22Rv1 (cell line): ENCODE data around the gene VAPB.

ENCODE experiments used
- ZFX ChIP-seq: fragments of 450-650 bp; IDR thresholded peaks from 2 replicates; pipeline ENCODE4 v1.6.1; 2017; ENCODE audit warnings: antibody characterized with exemption, borderline replicate concordance
- TF ChIP-seq, protein P1 (sequence below): fragments of 450-650 bp; IDR thresholded peaks from 2 replicates; pipeline ENCODE4 v1.5.1; 2017; ENCODE audit warnings: mild to moderate bottlenecking

DNA sequence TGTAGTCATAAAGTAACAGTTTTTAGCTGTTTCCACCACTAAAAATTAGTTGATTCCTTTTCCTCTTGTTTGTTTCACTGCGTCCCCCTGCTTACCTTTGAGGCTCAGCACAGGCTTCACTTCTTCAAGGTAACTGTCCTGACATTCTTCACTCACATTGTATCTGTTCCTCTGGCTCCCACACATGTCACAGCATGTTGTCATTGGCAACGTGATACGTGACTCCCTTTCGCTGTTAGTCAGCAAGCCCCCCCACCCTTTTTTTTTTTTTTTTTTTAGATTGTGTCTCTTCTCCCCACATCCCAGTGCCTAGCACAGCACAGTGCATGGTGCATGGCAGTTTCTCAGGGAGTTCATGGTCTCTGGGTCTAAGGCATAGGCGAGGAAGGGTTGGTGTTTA, 13.3 kb downstream of the VAPB start:
- TF ChIP-seq, protein P1, sequence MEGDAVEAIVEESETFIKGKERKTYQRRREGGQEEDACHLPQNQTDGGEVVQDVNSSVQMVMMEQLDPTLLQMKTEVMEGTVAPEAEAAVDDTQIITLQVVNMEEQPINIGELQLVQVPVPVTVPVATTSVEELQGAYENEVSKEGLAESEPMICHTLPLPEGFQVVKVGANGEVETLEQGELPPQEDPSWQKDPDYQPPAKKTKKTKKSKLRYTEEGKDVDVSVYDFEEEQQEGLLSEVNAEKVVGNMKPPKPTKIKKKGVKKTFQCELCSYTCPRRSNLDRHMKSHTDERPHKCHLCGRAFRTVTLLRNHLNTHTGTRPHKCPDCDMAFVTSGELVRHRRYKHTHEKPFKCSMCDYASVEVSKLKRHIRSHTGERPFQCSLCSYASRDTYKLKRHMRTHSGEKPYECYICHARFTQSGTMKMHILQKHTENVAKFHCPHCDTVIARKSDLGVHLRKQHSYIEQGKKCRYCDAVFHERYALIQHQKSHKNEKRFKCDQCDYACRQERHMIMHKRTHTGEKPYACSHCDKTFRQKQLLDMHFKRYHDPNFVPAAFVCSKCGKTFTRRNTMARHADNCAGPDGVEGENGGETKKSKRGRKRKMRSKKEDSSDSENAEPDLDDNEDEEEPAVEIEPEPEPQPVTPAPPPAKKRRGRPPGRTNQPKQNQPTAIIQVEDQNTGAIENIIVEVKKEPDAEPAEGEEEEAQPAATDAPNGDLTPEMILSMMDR: no peak
- no peak for TF ChIP-seq ZFX
